Bronchial epithelial cell (primary cell): ENCODE measurements around the gene POLR3E. TPM values are rescaled to one million over a fixed set of nuclear protein-coding genes. Genes with fewer than 3 reads are reported as not detected.

Experiments used
- DNase-seq: peaks from one replicate; pipeline ENCODE4 v3.0.0-alpha.2; 2010; ENCODE audit warnings: low read depth
- FAIRE-seq: peaks from 2 replicates; lab custom pipeline; 2011; peaks lifted over from hg19 to GRCh38; lab: Jason Lieb, UNC
- H3K27me3 ChIP-seq: 2 replicates; pipeline ENCODE4 v1.5.1; 2011; ENCODE audit warnings: low read length; ENCODE audit not compliant: control insufficient read depth, insufficient read depth
- H3K36me3 ChIP-seq: 2 replicates; pipeline ENCODE4 v1.5.1; 2011; ENCODE audit warnings: low read length; ENCODE audit not compliant: control insufficient read depth, insufficient read depth
- H3K4me3 ChIP-seq: 2 replicates; pipeline ENCODE4 v1.5.1; 2011; ENCODE audit warnings: mild to moderate bottlenecking, low read depth, low read length, control low read depth
- CTCF ChIP-seq: IDR thresholded peaks from 2 replicates; pipeline ENCODE4 v1.5.1; 2011; ENCODE audit warnings: mild to moderate bottlenecking, moderate library complexity, low read length, control low read depth, inconsistent platforms; ENCODE audit not compliant: insufficient read depth, severe bottlenecking
- total RNA-seq: library from RNA; depleted of rRNA; stranded (reverse); fragments of >200 nt; gene quantifications from 2 replicates; pipeline ENCODE4 v1.2.1, GENCODE V29; 2014

Gene POLR3E
- total RNA-seq, result 60.3 and 77.6 TPM in 2 replicates

GRCh38 chr16:22297114-22297870 is at the start of gene POLR3E:
TSS of gene POLR3E (plus strand) at chr16:22297409. CDS start at chr16:22302969, 5,560 bp downstream.
- Histone ChIP-seq H3K36me3 (peaks cover 2% of the 10 kb centered on the region), H3K4me3 (peak within 1 kb of the TSS; percentile 74), H3K27me3 (no peaks in the 10 kb centered on the region)
- peak; percentile 90 for TF ChIP-seq CTCF
- FAIRE-seq (no peak), DNase-seq (peak; percentile 87)

GRCh38 chr16:22250522-22250921 is 46.7 kb upstream of the POLR3E start:
- DNase-seq (no peak), FAIRE-seq (no peak)
- Histone ChIP-seq H3K4me3 (no peak overlapping the region), H3K27me3 (no peaks in the 10 kb centered on the region), H3K36me3 (peaks cover 10% of the 10 kb centered on the region)
- TF ChIP-seq CTCF, result no peak

- TF ChIP-seq CTCF, result no peak
- H3K27me3 ChIP-seq, result no peaks in the 10 kb centered on the region
- FAIRE-seq (no peak), DNase-seq (no peak)
- H3K36me3 ChIP-seq, result peaks cover 16% of the 10 kb centered on the region
- H3K4me3 ChIP-seq, result no peak overlapping the region
These were observed 44.9 kb upstream of the POLR3E start for GRCh38 chr16:22252317-22252716.

GRCh38 chr16:22253272-22253671 is 43.9 kb upstream of the POLR3E start:
- no peak for FAIRE-seq
- H3K27me3 ChIP-seq, result no peaks in the 10 kb centered on the region
- peaks cover 18% of the 10 kb centered on the region for H3K36me3 ChIP-seq
- no peak overlapping the region for H3K4me3 ChIP-seq
- TF ChIP-seq CTCF, result no peak
- no peak for DNase-seq

- FAIRE-seq (no peak), DNase-seq (no peak)
- peaks cover 19% of the 10 kb centered on the region for H3K36me3 ChIP-seq
- H3K4me3 ChIP-seq, result no peak overlapping the region
- no peaks in the 10 kb centered on the region for H3K27me3 ChIP-seq
- TF ChIP-seq CTCF, result no peak
These were observed 41.9 kb upstream of the POLR3E start for GRCh38 chr16:22255335-22255734.

GRCh38 chr16:22257440-22257839 is 39.8 kb upstream of the POLR3E start:
- no peak for TF ChIP-seq CTCF
- Histone ChIP-seq H3K36me3 (peaks cover 17% of the 10 kb centered on the region), H3K4me3 (no peak overlapping the region), H3K27me3 (no peaks in the 10 kb centered on the region)
- no peak for DNase-seq
- FAIRE-seq, result no peak
